Transverse colon (tissue), 3 donors: Measurements from ENCODE around the gene CELA2A.

Source experiments
- EP300 ChIP-seq: sonication (generic); formaldehyde crosslinking; IDR thresholded peaks from one replicate; pipeline ENCODE4 v1.6.1; 2017; ENCODE audit warnings: antibody characterized with exemption, low read depth
- POLR2A ChIP-seq: fragments of 450-650 bp; IDR thresholded peaks from one replicate; pipeline ENCODE4 v1.6.1; 2016; ENCODE audit warnings: antibody characterized with exemption, mild to moderate bottlenecking, moderate library complexity
- TF ChIP-seq, protein P1 (sequence below), 5 experiments: fragments of 200-600 bp in 3 of 5; fragments of 450-650 bp in 2 of 5; sonication (generic) in 3 of 5; IDR thresholded peaks; 1 replicate in 2 of 5; 2 replicates in 3 of 5; pipeline ENCODE4 v1.5.1; 2016 to 2017; ENCODE audit warnings: antibody characterized with exemption in 5 of 5, inconsistent platforms in 3 of 5, mild to moderate bottlenecking in 2 of 5, moderate library complexity in 1 of 5

DNA sequence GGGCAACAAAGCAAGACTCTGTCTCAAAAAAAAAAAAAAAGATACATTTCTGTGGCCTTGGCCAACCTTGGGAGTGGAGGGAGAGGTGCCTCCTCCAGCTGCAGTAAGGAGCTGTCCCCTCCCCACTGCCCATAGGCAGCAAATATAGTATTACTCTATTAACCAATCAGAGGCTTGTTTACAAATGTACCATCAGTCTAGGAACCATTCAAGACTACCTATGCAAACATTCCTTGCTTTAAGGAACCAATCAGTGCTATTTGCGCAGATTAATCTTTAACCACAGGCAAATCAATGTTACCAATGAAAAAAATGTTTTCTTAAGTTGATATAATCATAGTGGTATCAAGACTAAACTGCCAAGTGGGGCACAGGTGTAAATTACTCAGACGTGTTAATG is 1.1 kb downstream of the CELA2A start:
- TF ChIP-seq, protein P1, sequence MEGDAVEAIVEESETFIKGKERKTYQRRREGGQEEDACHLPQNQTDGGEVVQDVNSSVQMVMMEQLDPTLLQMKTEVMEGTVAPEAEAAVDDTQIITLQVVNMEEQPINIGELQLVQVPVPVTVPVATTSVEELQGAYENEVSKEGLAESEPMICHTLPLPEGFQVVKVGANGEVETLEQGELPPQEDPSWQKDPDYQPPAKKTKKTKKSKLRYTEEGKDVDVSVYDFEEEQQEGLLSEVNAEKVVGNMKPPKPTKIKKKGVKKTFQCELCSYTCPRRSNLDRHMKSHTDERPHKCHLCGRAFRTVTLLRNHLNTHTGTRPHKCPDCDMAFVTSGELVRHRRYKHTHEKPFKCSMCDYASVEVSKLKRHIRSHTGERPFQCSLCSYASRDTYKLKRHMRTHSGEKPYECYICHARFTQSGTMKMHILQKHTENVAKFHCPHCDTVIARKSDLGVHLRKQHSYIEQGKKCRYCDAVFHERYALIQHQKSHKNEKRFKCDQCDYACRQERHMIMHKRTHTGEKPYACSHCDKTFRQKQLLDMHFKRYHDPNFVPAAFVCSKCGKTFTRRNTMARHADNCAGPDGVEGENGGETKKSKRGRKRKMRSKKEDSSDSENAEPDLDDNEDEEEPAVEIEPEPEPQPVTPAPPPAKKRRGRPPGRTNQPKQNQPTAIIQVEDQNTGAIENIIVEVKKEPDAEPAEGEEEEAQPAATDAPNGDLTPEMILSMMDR (IDR thresholded peaks at IDR 0.05): no peak
- no peak for TF ChIP-seq POLR2A
- TF ChIP-seq EP300: no peak
